Neural progenitor cell (in vitro differentiated cells): ENCODE results near the gene HS6ST3.

ENCODE experiments used
- EZH2 ChIP-seq: fragments of 200-600 bp; sonication (generic); IDR thresholded peaks from 2 replicates; pipeline ENCODE4 v1.6.1; 2017; ENCODE audit warnings: antibody characterized with exemption, mild to moderate bottlenecking, moderate library complexity
- EZH2phosphoT487 ChIP-seq: fragments of 200-600 bp; sonication (generic); IDR thresholded peaks from 2 replicates; pipeline ENCODE4 v1.6.1; 2017; ENCODE audit warnings: antibody characterized with exemption
- TF ChIP-seq, protein P1 (sequence below): fragments of 200-600 bp; sonication (generic); IDR thresholded peaks from 2 replicates; pipeline ENCODE4 v1.5.1; 2017; ENCODE audit warnings: antibody characterized with exemption, mild to moderate bottlenecking

DNA sequence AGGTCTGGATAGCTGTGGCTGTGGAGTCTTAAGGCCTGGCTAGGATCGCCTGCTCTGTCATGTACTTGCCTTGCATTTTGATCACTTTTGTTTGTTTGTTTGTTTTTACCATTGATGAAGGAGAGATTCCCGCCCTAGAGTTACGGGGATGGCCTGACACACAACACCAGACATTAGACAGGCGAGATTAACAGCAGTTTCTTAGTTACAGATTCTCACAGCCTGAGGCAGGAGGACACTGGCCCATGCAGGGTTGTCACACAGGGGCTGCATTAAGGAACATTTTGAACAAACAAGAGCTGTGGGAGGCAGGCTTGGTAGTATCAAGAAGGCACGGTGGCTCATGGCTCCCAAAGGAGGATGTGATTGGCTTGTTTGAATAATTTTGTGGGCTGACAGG lies 291.8 kb downstream of the HS6ST3 start:
- TF ChIP-seq, protein P1, sequence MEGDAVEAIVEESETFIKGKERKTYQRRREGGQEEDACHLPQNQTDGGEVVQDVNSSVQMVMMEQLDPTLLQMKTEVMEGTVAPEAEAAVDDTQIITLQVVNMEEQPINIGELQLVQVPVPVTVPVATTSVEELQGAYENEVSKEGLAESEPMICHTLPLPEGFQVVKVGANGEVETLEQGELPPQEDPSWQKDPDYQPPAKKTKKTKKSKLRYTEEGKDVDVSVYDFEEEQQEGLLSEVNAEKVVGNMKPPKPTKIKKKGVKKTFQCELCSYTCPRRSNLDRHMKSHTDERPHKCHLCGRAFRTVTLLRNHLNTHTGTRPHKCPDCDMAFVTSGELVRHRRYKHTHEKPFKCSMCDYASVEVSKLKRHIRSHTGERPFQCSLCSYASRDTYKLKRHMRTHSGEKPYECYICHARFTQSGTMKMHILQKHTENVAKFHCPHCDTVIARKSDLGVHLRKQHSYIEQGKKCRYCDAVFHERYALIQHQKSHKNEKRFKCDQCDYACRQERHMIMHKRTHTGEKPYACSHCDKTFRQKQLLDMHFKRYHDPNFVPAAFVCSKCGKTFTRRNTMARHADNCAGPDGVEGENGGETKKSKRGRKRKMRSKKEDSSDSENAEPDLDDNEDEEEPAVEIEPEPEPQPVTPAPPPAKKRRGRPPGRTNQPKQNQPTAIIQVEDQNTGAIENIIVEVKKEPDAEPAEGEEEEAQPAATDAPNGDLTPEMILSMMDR = no peak
- TF ChIP-seq EZH2 (no peak), EZH2phosphoT487 (no peak)
